RKO (cell line): ENCODE measurements around the gene ACADSB.

Source experiments
- DNase-seq: peaks from one replicate; pipeline ENCODE4 v3.0.0-alpha.2; 2016; ENCODE audit warnings: low spot score

ACADSB gene

GRCh38 chr10:123008355-123009104 is at the start of gene ACADSB, which contains the start of gene IKZF5:
Gene ACADSB (plus strand): TSS chr10:123009006. CDS start chr10:123009030, 24 bp downstream.
Gene IKZF5 (minus strand): TSS chr10:123008795. CDS start chr10:122998625, 10,170 bp downstream.
- peak; percentile 95 for DNase-seq

GRCh38 chr10:122962405-122962804 is 46.4 kb upstream of the ACADSB start:
- DNase-seq, result no peak

- no peak for DNase-seq
Observed at GRCh38 chr10:122966879-122967278, 41.9 kb upstream of the ACADSB start.

GRCh38 chr10:122968698-122969097 is 40.1 kb upstream of the ACADSB start:
- no peak for DNase-seq

- no peak for DNase-seq
Observed at GRCh38 chr10:122974023-122974422, 34.8 kb upstream of the ACADSB start.

GRCh38 chr10:122974543-122975064 is 34.2 kb upstream of the ACADSB start:
- DNase-seq, result no peak

- peak; percentile 88 for DNase-seq
Observed at GRCh38 chr10:122980209-122981065, 28.4 kb upstream of the ACADSB start, which contains the start of gene PSTK. Gene PSTK (plus strand): TSS chr10:122980401. CDS start chr10:122980480, 79 bp downstream.

- DNase-seq, result peak; percentile 83
Observed at GRCh38 chr10:122981066-122981464, 27.7 kb upstream of the ACADSB start.

GRCh38 chr10:122983898-122984297 is 24.9 kb upstream of the ACADSB start:
- DNase-seq, result no peak

- no peak for DNase-seq
Observed at GRCh38 chr10:122984708-122985107, 24.1 kb upstream of the ACADSB start.

GRCh38 chr10:122986335-122986734 is 22.5 kb upstream of the ACADSB start:
- no peak for DNase-seq

- DNase-seq, result no peak
Observed at GRCh38 chr10:122988501-122988900, 20.3 kb upstream of the ACADSB start.

- peak; percentile 58 for DNase-seq
Observed at GRCh38 chr10:122990278-122990677, 18.5 kb upstream of the ACADSB start.

GRCh38 chr10:122992031-122992585 is 16.7 kb upstream of the ACADSB start:
- no peak for DNase-seq

- no peak for DNase-seq
Observed at GRCh38 chr10:122993797-122994336, 14.9 kb upstream of the ACADSB start.

- no peak for DNase-seq
Observed at GRCh38 chr10:122995936-122996335, 12.9 kb upstream of the ACADSB start.

- DNase-seq, result no peak
Observed at GRCh38 chr10:122997864-122998263, 10.9 kb upstream of the ACADSB start.

- DNase-seq, result no peak
Observed at GRCh38 chr10:122998360-122998917, 10.4 kb upstream of the ACADSB start.

GRCh38 chr10:122998934-122999333 is 9.9 kb upstream of the ACADSB start:
- DNase-seq, result no peak

GRCh38 chr10:122999347-122999746 is 9.5 kb upstream of the ACADSB start:
- DNase-seq, result no peak

- no peak for DNase-seq
Observed at GRCh38 chr10:123000155-123000554, 8.7 kb upstream of the ACADSB start.

GRCh38 chr10:123001370-123001769 is 7.4 kb upstream of the ACADSB start:
- no peak for DNase-seq
